Coronary artery (tissue), 2 donors: ENCODE measurements around the gene VAV1.
A peak's percentile ranks its signal among the peaks of the same experiment; 100 is the strongest.

Source experiments
- DNase-seq: peaks from one replicate; pipeline ENCODE4 v3.0.0-alpha.2; 2017; ENCODE audit warnings: low spot score
- H3K27ac ChIP-seq, 2 donors: fragments of 200-600 bp; sonication (generic); one replicate each; pipeline ENCODE4 v1.5.1; 2016 to 2019
- H3K4me3 ChIP-seq: fragments of 200-600 bp; sonication (generic); 2 replicates; pipeline ENCODE4 v1.5.1; 2016; ENCODE audit warnings: mild to moderate bottlenecking, moderate library complexity
- TF ChIP-seq, protein P1 (sequence below): fragments of 200-600 bp; sonication (generic); IDR thresholded peaks from one replicate; pipeline ENCODE4 v1.5.1; 2019; ENCODE audit warnings: antibody characterized with exemption

The VAV1 gene

DNA sequence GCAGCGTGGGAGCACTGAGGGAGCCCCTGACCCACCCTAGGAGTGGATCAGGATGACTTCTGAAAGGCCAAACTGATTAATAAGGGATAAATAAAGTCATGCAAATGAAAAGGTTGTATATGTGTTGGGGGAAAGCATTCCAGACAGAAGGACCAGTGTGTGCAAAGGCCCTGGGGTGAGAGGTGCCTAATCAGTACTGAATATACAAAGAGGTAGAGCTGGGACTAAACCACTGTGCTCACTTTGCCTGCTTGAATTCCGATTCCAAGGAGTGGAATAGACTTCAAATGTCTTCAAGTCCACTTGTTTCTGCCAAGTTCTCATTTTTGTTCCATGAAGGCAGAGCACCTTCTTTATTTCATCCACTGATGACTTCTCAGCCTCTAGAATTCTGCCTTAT lies 82.2 kb downstream of the VAV1 start:
- Histone ChIP-seq H3K27ac (no peak overlapping the region), H3K4me3 (no peak overlapping the region)
- no peak for DNase-seq
- TF ChIP-seq, protein P1, sequence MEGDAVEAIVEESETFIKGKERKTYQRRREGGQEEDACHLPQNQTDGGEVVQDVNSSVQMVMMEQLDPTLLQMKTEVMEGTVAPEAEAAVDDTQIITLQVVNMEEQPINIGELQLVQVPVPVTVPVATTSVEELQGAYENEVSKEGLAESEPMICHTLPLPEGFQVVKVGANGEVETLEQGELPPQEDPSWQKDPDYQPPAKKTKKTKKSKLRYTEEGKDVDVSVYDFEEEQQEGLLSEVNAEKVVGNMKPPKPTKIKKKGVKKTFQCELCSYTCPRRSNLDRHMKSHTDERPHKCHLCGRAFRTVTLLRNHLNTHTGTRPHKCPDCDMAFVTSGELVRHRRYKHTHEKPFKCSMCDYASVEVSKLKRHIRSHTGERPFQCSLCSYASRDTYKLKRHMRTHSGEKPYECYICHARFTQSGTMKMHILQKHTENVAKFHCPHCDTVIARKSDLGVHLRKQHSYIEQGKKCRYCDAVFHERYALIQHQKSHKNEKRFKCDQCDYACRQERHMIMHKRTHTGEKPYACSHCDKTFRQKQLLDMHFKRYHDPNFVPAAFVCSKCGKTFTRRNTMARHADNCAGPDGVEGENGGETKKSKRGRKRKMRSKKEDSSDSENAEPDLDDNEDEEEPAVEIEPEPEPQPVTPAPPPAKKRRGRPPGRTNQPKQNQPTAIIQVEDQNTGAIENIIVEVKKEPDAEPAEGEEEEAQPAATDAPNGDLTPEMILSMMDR, result no peak

DNA sequence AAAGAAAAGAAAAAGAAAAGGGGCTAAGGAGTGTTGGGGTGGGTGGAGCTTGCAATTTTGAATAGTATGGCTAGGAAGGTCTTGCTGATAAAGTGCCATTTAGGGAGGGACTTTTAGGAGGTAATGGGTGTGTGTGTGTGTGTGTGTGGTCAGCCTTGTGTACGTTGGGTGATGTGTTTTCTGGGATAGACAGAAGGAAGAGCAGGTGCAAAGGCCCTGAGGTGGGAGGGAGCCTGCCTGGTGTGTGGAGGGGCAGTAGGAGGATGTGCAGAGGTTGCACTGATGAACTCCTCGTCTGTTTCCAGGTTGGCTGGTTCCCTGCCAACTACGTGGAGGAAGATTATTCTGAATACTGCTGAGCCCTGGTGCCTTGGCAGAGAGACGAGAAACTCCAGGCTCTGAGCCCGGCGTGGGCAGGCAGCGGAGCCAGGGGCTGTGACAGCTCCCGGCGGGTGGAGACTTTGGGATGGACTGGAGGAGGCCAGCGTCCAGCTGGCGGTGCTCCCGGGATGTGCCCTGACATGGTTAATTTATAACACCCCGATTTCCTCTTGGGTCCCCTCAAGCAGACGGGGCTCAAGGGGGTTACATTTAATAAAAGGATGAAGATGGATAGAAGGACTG lies 84.4 kb downstream of the VAV1 start:
- TF ChIP-seq, protein P1, result no peak
- no peak for DNase-seq
- Histone ChIP-seq H3K27ac (no peak overlapping the region), H3K4me3 (no peak overlapping the region)

DNA sequence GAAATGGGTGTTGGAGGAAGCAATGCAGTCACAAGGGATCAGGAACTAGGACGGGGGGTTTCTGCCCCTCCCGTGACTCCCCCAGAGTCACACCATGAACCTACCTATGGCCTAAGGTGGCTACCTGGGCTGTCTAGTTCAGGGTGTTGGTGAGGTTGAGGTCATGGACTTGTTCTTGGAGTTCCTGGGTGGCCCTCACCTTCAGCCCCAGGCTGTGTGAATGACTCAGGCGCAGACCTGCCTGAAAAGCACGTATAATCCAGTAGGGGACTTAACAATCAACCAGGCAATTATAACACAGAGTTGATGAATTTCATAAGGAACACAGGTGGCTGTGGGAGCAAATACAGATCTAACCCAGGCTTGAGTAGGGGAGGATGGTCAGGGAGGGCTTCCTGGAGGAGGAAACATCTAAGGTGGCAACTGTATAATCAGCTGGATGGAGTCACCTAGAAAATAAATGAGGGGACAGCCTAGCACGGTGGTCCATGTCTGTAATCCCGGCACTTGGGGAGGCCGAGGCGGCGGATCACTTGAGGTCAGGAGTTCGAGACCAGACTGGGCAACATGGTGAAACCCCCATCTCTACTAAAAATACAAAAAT lies 89.3 kb downstream of the VAV1 start:
- DNase-seq, result no peak
- TF ChIP-seq, protein P1, result no peak
- H3K4me3 ChIP-seq, result no peak overlapping the region
- H3K27ac ChIP-seq, result no peak overlapping the region

DNA sequence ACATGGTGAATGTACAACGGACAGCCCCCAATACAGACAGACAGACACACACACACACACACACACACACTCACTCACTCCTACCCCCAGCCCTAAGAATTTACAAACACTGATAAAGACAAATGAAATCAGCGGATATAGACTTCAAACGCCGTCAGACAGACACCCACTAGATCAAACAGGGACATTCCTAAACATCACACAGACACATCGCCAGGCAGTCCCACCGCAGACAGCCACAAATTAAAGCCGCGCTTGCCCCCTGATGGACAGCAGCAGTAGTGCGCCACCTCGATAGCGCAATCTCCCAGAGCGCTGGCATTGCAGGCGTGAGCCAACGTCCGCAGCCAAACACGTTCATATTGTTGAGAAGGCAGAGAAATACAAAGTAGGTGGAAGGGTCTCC lies 90.2 kb downstream of the VAV1 start:
- no peak overlapping the region for H3K27ac ChIP-seq
- TF ChIP-seq, protein P1, result peak; percentile 42

DNA sequence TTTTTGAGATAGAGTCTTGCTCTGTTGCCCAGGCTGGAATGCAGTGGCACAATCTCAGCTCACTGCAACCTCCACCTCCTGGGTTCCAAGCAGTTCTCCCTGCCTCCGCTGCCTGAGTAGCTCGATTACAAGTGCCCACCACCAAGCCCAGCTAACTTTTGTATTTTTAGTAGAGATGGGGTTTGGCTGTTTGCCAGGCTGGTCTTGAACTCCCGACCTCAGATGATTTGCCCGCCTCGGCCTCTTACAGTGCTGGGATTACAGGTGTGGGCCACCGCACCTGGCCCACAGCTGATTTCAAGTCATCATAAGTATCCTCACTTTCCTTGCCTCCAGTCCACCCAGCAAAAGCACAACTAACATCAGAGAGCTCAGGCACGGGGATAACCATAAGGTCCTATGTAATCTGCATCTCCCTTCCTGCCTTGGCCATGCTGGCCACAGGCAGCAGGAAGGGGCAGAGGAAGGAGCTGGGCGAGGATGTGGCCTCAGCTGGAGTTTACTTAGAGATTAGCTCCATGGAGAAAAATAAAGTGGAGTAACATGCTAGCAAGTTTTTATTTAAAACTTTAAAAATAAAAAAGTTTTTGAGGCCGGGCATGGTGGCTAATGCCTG lies 91.9 kb downstream of the VAV1 start:
- Histone ChIP-seq H3K4me3 (no peak overlapping the region), H3K27ac (no peak overlapping the region)
- no peak for DNase-seq
- TF ChIP-seq, protein P1, result no peak

More for the DNA sequence above, 90.2 kb downstream of the VAV1 start:
- H3K4me3 ChIP-seq, result peak overlapping the region; percentile 57
- DNase-seq, result peak; percentile 78

DNA sequence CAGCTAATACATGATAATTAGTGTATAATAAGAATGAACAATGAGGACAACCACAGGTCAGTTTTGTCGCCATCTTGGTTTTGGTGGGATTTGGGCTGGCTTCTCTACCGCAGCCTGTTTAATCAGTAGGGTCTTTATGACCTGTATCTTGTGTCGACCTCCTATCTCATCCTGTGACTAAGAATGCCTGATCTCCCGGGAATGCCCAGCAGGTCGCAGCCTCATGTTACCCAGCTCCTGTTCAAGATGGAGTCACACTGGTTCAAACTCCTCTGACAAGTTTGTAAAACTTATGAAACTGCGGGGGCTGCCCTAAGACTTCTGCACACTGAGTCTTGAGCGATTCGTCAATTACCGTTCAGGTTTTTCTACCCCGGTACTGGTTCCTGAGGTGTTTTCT lies 93.3 kb downstream of the VAV1 start:
- TF ChIP-seq, protein P1, result no peak
- Histone ChIP-seq H3K27ac (no peak overlapping the region), H3K4me3 (no peak overlapping the region)
- DNase-seq, result no peak

DNA sequence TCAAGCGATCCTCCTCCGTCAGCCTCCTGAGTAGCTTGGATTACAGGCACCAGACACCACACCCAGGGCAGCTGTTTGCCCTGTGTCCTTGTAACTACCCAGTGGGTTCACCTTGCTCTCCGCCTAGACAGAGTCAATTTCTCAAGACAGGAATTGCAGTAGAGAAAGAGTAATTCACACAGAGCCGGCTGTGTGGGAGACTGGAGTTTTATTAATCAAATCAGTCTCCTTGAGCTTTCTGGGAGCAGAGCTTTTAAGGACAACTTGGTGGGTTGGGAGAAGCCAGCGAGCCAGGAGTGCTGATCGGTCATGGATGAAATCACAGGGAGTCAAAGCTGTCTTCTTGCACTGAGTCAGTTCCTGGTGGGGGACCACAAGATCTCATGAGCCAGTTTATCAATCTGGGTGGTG lies 94.2 kb downstream of the VAV1 start:
- TF ChIP-seq, protein P1, result no peak
- H3K27ac ChIP-seq, result no peak overlapping the region
- DNase-seq, result no peak

More for the DNA sequence above, 94.2 kb downstream of the VAV1 start:
- H3K4me3 ChIP-seq, result no peak overlapping the region
